ENCODE measurements around the gene H2AZ2.

The H2AZ2 gene

DNA sequence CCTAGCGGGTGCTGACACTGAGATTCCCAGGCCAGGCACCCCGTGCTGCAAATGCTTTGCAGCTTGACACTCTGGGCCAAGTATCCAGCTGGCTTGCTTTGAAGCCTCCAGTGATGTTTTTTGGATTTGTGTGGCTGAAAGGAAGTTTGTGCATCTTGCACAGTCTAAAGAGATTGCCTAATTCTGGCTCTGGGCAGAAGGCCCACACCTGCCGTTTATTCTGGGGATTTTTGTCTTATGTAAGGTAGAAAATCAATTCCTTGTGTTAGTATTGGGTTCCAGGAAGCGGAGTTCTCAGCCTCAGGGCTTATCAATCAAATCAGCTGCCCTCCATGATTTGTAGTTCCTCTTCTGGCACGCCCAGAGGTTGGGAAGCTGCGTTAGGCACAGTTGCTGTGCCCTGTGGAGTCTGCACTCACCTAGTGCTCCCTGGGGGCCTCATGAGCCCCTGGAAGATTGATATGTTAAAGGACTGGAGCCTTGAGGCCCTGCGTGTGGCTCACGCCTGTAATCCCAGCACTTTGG, 45.9 kb upstream of the H2AZ2 start:
- no peak overlapping the region for H3K9ac ChIP-seq (ENCODE audit: low read length)
- no peaks in the 10 kb centered on the region for H3K9me2 ChIP-seq (replicated peaks; ENCODE audit: insufficient read depth, low read length)
- no peak overlapping the region for H3K4me2 ChIP-seq (ENCODE audit: low read depth, low read length)
- H3F3A ChIP-seq (ENCODE audit: insufficient read depth, low read length), result no peaks in the 10 kb centered on the region
- TF ChIP-seq, protein P1, sequence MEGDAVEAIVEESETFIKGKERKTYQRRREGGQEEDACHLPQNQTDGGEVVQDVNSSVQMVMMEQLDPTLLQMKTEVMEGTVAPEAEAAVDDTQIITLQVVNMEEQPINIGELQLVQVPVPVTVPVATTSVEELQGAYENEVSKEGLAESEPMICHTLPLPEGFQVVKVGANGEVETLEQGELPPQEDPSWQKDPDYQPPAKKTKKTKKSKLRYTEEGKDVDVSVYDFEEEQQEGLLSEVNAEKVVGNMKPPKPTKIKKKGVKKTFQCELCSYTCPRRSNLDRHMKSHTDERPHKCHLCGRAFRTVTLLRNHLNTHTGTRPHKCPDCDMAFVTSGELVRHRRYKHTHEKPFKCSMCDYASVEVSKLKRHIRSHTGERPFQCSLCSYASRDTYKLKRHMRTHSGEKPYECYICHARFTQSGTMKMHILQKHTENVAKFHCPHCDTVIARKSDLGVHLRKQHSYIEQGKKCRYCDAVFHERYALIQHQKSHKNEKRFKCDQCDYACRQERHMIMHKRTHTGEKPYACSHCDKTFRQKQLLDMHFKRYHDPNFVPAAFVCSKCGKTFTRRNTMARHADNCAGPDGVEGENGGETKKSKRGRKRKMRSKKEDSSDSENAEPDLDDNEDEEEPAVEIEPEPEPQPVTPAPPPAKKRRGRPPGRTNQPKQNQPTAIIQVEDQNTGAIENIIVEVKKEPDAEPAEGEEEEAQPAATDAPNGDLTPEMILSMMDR (IDR thresholded peaks at IDR 0.05; ENCODE audit: low read length), result no peak
- TF ChIP-seq EZH2phosphoT487 (IDR thresholded peaks at IDR 0.05; ENCODE audit: low read length) (no peak), EZH2 (optimal IDR thresholded peaks at IDR 0.05; ENCODE audit: low read depth, low read length) (no peak)
- H3K27ac ChIP-seq (ENCODE audit: low read length), result no peak overlapping the region
- H4K20me1 ChIP-seq (ENCODE audit: insufficient read depth, low read length), result no peaks in the 10 kb centered on the region
- H3K9me3 ChIP-seq (replicated peaks; ENCODE audit: insufficient read depth, low read length), result no peaks in the 10 kb centered on the region
- no peaks in the 10 kb centered on the region for H3K4me1 ChIP-seq (ENCODE audit: low read length)
- no peak overlapping the region for H3K4me3 ChIP-seq (ENCODE audit: low read length)
- no peaks in the 10 kb centered on the region for H3K36me3 ChIP-seq (replicated peaks; ENCODE audit: insufficient read depth, low read length)
- no peak overlapping the region for H2AFZ ChIP-seq (ENCODE audit: low read length)
- DNase-seq, result no peak
- H3K27me3 ChIP-seq (replicated peaks; ENCODE audit: insufficient read depth, low read length), result no peaks in the 10 kb centered on the region
- no peaks in the 10 kb centered on the region for H3K79me2 ChIP-seq (ENCODE audit: low read length)

DNA sequence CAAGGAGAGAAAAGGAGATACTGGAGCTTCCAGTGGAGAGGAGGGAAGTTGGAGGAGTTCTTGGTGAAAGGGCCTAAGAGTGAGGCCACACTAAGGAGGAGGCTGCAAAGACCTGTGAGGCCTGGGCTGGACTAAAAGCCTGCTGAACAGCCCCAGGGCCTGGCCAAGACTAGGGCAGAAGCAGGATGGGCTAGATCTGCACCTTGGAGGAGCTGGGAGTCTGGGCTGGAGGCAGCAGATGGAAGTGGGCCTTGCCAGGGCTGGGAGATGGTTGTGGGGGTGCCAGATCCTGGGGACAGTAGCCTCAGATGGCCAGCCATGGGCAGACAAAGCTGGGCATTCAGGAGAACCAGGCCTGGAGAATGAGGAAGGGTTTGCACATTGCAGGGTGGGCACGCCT, 43.9 kb upstream of the H2AZ2 start:
- no peaks in the 10 kb centered on the region for H3K9me2 ChIP-seq (replicated peaks; ENCODE audit: insufficient read depth, low read length)
- H4K20me1 ChIP-seq (ENCODE audit: insufficient read depth, low read length), result no peaks in the 10 kb centered on the region
- no peak overlapping the region for H2AFZ ChIP-seq (ENCODE audit: low read length)
- H3K27ac ChIP-seq (ENCODE audit: low read length), result no peak overlapping the region
- no peak overlapping the region for H3K9ac ChIP-seq (ENCODE audit: low read length)
- H3K36me3 ChIP-seq (replicated peaks; ENCODE audit: insufficient read depth, low read length), result no peaks in the 10 kb centered on the region
- no peaks in the 10 kb centered on the region for H3K79me2 ChIP-seq (ENCODE audit: low read length)
- H3K4me2 ChIP-seq (ENCODE audit: low read depth, low read length), result no peak overlapping the region
- no peaks in the 10 kb centered on the region for H3K27me3 ChIP-seq (replicated peaks; ENCODE audit: insufficient read depth, low read length)
- no peak overlapping the region for H3K4me3 ChIP-seq (ENCODE audit: low read length)
- H3K4me1 ChIP-seq (ENCODE audit: low read length), result no peaks in the 10 kb centered on the region
- no peak for DNase-seq
- no peaks in the 10 kb centered on the region for H3F3A ChIP-seq (ENCODE audit: insufficient read depth, low read length)
- no peaks in the 10 kb centered on the region for H3K9me3 ChIP-seq (replicated peaks; ENCODE audit: insufficient read depth, low read length)
- TF ChIP-seq, protein P1 (IDR thresholded peaks at IDR 0.05; ENCODE audit: low read length), result no peak
- TF ChIP-seq EZH2phosphoT487 (IDR thresholded peaks at IDR 0.05; ENCODE audit: low read length) (no peak), EZH2 (optimal IDR thresholded peaks at IDR 0.05; ENCODE audit: low read depth, low read length) (no peak)

DNA sequence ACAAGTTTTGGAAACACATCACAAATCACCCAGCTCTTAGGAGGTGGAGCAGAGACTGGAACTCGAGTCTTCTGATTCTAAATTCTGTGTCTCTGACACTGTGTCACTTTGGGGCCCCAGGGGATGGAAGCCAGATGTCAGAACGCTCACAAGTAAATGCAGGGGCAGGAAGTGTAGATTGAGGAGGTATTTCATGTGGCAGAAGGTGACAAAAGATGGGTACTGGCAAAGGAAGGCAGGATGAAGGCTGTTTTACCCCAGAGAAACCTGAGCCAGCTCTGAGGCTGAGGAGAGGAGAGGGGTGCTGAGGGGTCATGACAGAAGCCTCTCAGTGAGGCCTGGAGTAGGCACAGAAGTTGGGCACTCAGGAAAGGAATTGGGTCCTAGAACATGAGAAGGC, 43.5 kb upstream of the H2AZ2 start:
- Histone ChIP-seq H3K79me2 (ENCODE audit: low read length) (no peaks in the 10 kb centered on the region), H3K27ac (ENCODE audit: low read length) (no peak overlapping the region), H3K4me2 (ENCODE audit: low read depth, low read length) (no peak overlapping the region), H2AFZ (ENCODE audit: low read length) (no peak overlapping the region), H3K4me1 (ENCODE audit: low read length) (no peaks in the 10 kb centered on the region), H3K9ac (ENCODE audit: low read length) (no peak overlapping the region), H4K20me1 (ENCODE audit: insufficient read depth, low read length) (no peaks in the 10 kb centered on the region), H3K36me3 (replicated peaks; ENCODE audit: insufficient read depth, low read length) (no peaks in the 10 kb centered on the region), H3K4me3 (ENCODE audit: low read length) (no peak overlapping the region), H3K9me3 (replicated peaks; ENCODE audit: insufficient read depth, low read length) (no peaks in the 10 kb centered on the region), H3K9me2 (replicated peaks; ENCODE audit: insufficient read depth, low read length) (no peaks in the 10 kb centered on the region), H3F3A (ENCODE audit: insufficient read depth, low read length) (peaks cover under 1% of the 10 kb centered on the region; the same call in 1 of the 2 replicates), H3K27me3 (replicated peaks; ENCODE audit: insufficient read depth, low read length) (no peaks in the 10 kb centered on the region)
- DNase-seq, result no peak
- TF ChIP-seq EZH2 (optimal IDR thresholded peaks at IDR 0.05; ENCODE audit: low read depth, low read length), result no peak
- TF ChIP-seq EZH2phosphoT487 (IDR thresholded peaks at IDR 0.05; ENCODE audit: low read length), result no peak
- TF ChIP-seq, protein P1 (IDR thresholded peaks at IDR 0.05; ENCODE audit: low read length), result no peak
